ENCODE measurements around the gene MAML3. TPM values are rescaled to one million over a fixed set of nuclear protein-coding genes. Genes with fewer than 3 reads are reported as not detected.
A peak's percentile ranks its signal among the peaks of the same experiment; 100 is the strongest.

The MAML3 gene
- total RNA-seq, 1 donor from 2014 or later, result 59.4 TPM

DNA sequence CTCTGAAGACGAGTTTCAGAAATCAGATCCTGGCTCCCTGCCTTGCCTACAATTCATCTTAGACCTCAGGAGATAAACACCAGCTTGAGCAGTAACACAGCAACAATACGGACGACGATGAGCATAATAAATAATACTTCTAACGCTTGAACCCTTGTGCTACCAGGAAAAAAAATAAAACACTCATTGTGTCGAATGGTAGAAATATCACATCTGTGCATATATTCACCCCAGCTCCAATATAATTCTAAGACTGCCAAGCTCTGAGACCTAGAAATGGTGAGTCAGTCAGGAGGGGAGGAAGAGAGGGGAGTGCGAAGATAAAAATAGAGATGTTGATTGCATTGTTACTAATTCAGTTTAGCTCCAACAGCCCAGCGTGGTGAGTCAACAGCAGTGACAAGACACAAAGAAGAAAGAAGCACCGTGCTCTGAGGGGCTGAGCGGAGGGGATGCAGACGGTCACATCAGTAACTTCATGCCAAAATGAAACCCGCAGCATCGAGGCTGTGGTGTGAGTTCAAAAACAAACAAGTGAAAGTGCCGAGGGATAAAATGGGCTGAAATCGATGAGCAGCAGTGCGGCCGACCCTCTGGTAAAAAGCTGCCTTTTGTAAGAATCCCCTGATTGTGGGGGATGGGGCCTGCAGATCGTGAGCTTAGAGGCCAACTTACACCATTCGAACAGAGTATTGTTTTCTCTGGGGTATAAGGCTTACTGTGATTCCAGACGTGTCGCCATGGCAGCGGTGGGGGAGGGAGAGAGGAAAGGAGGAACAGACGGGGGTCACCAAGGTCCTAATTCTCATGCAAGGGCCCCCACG lies 338.0 kb downstream of the MAML3 start:
- peak; percentile 87 for DNase-seq
- no peaks in the 10 kb centered on the region for H3K36me3 Mint-ChIP-seq (ENCODE audit: unreplicated experiment)
- peaks cover 5% of the 10 kb centered on the region for H3K27me3 Mint-ChIP-seq (ENCODE audit: unreplicated experiment)
- H3K9me3 Mint-ChIP-seq (ENCODE audit: unreplicated experiment), result peaks cover 10% of the 10 kb centered on the region
- peak overlapping the region; percentile 81 for H3K4me3 Mint-ChIP-seq (ENCODE audit: unreplicated experiment)
- TF ChIP-seq, protein P1, sequence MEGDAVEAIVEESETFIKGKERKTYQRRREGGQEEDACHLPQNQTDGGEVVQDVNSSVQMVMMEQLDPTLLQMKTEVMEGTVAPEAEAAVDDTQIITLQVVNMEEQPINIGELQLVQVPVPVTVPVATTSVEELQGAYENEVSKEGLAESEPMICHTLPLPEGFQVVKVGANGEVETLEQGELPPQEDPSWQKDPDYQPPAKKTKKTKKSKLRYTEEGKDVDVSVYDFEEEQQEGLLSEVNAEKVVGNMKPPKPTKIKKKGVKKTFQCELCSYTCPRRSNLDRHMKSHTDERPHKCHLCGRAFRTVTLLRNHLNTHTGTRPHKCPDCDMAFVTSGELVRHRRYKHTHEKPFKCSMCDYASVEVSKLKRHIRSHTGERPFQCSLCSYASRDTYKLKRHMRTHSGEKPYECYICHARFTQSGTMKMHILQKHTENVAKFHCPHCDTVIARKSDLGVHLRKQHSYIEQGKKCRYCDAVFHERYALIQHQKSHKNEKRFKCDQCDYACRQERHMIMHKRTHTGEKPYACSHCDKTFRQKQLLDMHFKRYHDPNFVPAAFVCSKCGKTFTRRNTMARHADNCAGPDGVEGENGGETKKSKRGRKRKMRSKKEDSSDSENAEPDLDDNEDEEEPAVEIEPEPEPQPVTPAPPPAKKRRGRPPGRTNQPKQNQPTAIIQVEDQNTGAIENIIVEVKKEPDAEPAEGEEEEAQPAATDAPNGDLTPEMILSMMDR (IDR thresholded peaks at IDR 0.05; ENCODE audit: partially characterized antibody, unreplicated experiment), result no peak
- peak overlapping the region; percentile 100 for H3K27ac Mint-ChIP-seq (ENCODE audit: unreplicated experiment)
- peaks cover 65% of the 10 kb centered on the region for H3K4me1 Mint-ChIP-seq (ENCODE audit: low read depth, unreplicated experiment)

DNA sequence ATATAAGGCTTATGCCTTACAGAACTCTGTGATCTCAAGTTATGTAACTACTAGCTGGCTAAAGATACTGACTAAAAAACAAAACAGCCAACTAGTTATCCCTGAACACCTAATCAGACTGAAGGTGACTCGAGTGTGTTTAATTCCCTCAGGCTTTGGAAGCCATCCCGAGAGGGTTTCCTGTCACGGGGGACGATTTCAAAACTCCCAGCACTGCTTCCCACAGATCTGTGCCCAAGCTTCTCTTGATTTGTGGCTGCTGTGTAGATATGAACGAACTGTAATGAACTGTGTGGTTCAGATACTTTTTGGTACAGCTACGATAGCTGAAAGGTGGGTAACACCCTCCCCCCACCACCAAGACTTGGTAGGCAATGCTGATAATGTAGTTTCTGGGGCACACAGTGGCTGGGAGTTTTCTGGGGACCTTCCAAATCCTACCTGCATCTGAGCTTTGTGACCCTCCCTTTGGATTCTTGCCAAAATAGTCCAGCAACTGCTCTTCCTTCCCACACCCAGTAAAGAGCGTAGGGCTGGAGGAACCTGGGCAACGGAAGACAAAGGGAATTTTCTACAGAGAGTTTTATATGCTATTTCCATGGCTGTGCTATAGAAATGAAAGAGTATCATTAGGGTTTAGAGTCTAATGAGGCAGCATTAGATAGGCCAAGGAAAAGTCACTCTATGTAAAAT lies 339.5 kb downstream of the MAML3 start:
- H3K9me3 Mint-ChIP-seq (ENCODE audit: unreplicated experiment), result peaks cover 14% of the 10 kb centered on the region
- H3K27me3 Mint-ChIP-seq (ENCODE audit: unreplicated experiment), result peaks cover 7% of the 10 kb centered on the region
- TF ChIP-seq, protein P1 (IDR thresholded peaks at IDR 0.05; ENCODE audit: partially characterized antibody, unreplicated experiment), result no peak
- peaks cover 64% of the 10 kb centered on the region for H3K4me1 Mint-ChIP-seq (ENCODE audit: low read depth, unreplicated experiment)
- H3K36me3 Mint-ChIP-seq (ENCODE audit: unreplicated experiment), result peaks cover 5% of the 10 kb centered on the region
- H3K27ac Mint-ChIP-seq (ENCODE audit: unreplicated experiment), result peak overlapping the region; percentile 100
- peak overlapping the region; percentile 71 for H3K4me3 Mint-ChIP-seq (ENCODE audit: unreplicated experiment)
- DNase-seq, result no peak

DNA sequence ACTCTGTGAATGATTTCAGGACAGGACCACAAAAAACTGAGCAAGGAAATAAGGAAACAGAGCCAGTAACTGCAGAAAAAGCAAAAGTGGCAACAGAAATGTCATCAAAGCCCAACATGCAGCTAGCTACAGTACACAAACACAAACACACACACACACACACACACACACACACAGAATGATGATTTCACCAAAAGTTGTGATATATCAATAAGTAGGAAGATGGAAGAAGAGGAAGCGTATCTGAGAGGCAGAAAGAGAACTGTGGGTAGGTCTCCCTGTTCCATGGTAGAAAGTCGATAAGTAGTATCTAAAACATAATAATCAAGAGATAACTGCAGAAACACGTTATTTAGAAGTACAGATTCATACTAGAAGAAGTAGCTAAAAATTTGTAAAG lies 340.1 kb downstream of the MAML3 start:
- H3K36me3 Mint-ChIP-seq (ENCODE audit: unreplicated experiment), result peaks cover 7% of the 10 kb centered on the region
- H3K9me3 Mint-ChIP-seq (ENCODE audit: unreplicated experiment), result peaks cover 16% of the 10 kb centered on the region
- H3K27me3 Mint-ChIP-seq (ENCODE audit: unreplicated experiment), result peaks cover 7% of the 10 kb centered on the region
- DNase-seq, result no peak
- TF ChIP-seq, protein P1 (IDR thresholded peaks at IDR 0.05; ENCODE audit: partially characterized antibody, unreplicated experiment), result no peak
- peak overlapping the region; percentile 100 for H3K27ac Mint-ChIP-seq (ENCODE audit: unreplicated experiment)
- H3K4me3 Mint-ChIP-seq (ENCODE audit: unreplicated experiment), result peak overlapping the region; percentile 55
- peaks cover 65% of the 10 kb centered on the region for H3K4me1 Mint-ChIP-seq (ENCODE audit: low read depth, unreplicated experiment)

DNA sequence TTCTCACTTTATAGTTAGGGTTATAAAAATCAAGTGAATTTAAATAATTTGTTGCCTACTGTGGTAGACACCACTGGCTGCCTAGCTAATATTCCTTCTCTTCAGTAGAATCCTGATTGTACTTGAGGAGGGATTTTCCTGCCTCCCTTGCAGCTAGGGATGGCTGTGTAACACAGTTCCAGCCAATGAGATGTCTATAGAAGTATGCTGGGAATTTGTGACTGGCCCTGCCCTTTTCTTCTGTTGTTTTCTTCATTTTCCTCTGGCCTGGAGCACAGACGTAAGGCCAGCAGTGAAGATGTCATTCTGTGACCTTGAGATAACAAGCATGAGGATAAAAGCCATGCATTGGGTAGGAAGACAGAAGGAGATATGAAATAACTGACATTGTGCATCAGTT lies 343.3 kb downstream of the MAML3 start:
- TF ChIP-seq, protein P1 (IDR thresholded peaks at IDR 0.05; ENCODE audit: partially characterized antibody, unreplicated experiment), result no peak
- peaks cover 51% of the 10 kb centered on the region for H3K4me1 Mint-ChIP-seq (ENCODE audit: low read depth, unreplicated experiment)
- no peak for DNase-seq
- H3K9me3 Mint-ChIP-seq (ENCODE audit: unreplicated experiment), result peaks cover 9% of the 10 kb centered on the region
- peaks cover 7% of the 10 kb centered on the region for H3K36me3 Mint-ChIP-seq (ENCODE audit: unreplicated experiment)
- no peak overlapping the region for H3K27ac Mint-ChIP-seq (ENCODE audit: unreplicated experiment)
- H3K4me3 Mint-ChIP-seq (ENCODE audit: unreplicated experiment), result no peak overlapping the region
- H3K27me3 Mint-ChIP-seq (ENCODE audit: unreplicated experiment), result peaks cover 6% of the 10 kb centered on the region

DNA sequence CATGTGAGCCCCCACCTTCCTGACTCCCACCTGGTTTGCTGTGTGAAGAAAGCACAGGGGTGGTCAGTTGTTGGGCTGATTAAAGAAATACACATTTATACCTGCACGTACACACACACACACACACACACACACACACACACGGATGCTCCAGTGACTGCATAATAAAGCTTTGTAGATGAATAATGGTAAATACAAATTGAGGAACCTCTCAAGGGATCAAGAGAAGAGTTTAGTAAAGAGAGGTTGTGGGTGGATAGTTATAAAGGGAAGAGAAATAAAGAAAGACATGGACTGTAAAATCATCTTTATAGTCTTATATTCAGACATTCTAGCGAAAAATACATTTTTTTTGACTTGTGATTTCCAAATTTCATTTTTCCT lies 344.2 kb downstream of the MAML3 start:
- H3K4me3 Mint-ChIP-seq (ENCODE audit: unreplicated experiment), result no peak overlapping the region
- DNase-seq, result no peak
- H3K9me3 Mint-ChIP-seq (ENCODE audit: unreplicated experiment), result peaks cover 9% of the 10 kb centered on the region
- TF ChIP-seq, protein P1 (IDR thresholded peaks at IDR 0.05; ENCODE audit: partially characterized antibody, unreplicated experiment), result no peak
- peaks cover 6% of the 10 kb centered on the region for H3K27me3 Mint-ChIP-seq (ENCODE audit: unreplicated experiment)
- peak overlapping the region; percentile 80 for H3K27ac Mint-ChIP-seq (ENCODE audit: unreplicated experiment)
- H3K4me1 Mint-ChIP-seq (ENCODE audit: low read depth, unreplicated experiment), result peaks cover 43% of the 10 kb centered on the region
- peaks cover 7% of the 10 kb centered on the region for H3K36me3 Mint-ChIP-seq (ENCODE audit: unreplicated experiment)
